Frontal cortex (tissue), 4 donors: Measurements from ENCODE around the gene SLC6A8. TPM values are rescaled to one million over a fixed set of nuclear protein-coding genes. Genes with fewer than 3 reads are reported as not detected.
"Not testable (repeated sequence)": the region's sequence is repeated elsewhere in the genome, so short reads cannot be mapped to it uniquely, and the experiment has no call there.

Experiments
- DNase-seq, 2 donors: peaks; one replicate each; pipeline ENCODE4 v3.0.0; 2012; ENCODE audit warnings: low spot score in 2 of 2
- FAIRE-seq: peaks from 2 replicates; lab custom pipeline; 2012; peaks lifted over from hg19 to GRCh38; lab: Jason Lieb, UNC
- small RNA-seq: library from RNA; depleted of rRNA; stranded (forward); fragments of <200 nt; gene quantifications from one replicate; pipeline ENCODE3, GENCODE V24; 2014
- total RNA-seq: library from RNA; depleted of rRNA; stranded (reverse); fragments of >200 nt; gene quantifications from one replicate; pipeline ENCODE4 v1.2.3, GENCODE V29; 2014
- donor health status: control.
- donor health status: control.
- donor health status: control.

Gene SLC6A8
- total RNA-seq, 1 donor from 2014 or later = 12.2 TPM

- no peak for DNase-seq
- FAIRE-seq = no peak
Observed at GRCh38 chrX:153740631-153741222, 53.0 kb downstream of the SLC6A8 start.

- no peak for DNase-seq
- no peak for FAIRE-seq
Observed at GRCh38 chrX:153741446-153741845, 53.7 kb downstream of the SLC6A8 start.

GRCh38 chrX:153742111-153742510 is 54.4 kb downstream of the SLC6A8 start:
- FAIRE-seq = not testable (repeated sequence)

GRCh38 chrX:153742796-153743467 is 55.2 kb downstream of the SLC6A8 start:
- not testable (repeated sequence) for FAIRE-seq, DNase-seq

More at GRCh38 chrX:153742111-153742510, 54.4 kb downstream of the SLC6A8 start:
- not testable (repeated sequence) for DNase-seq

GRCh38 chrX:153743468-153744209 is 55.9 kb downstream of the SLC6A8 start:
- FAIRE-seq, DNase-seq: not testable (repeated sequence)

GRCh38 chrX:153744210-153745066 is 56.7 kb downstream of the SLC6A8 start:
- FAIRE-seq = no peak
- no peak for DNase-seq

- not testable (repeated sequence) for DNase-seq, FAIRE-seq
Observed at GRCh38 chrX:153745067-153745433, 57.3 kb downstream of the SLC6A8 start.

Small RNA genes lying within 50 kb of the gene (small RNA-seq; reads per million reads assigned to genes)
- gene RN7SL687P = not detected

Other genes starting within 250 kb of the SLC6A8 start
- gene TREX2, start 241.9 kb upstream of the SLC6A8 start, total RNA-seq = 2.9 TPM
- 6.5 TPM for gene HAUS7, start 217.3 kb upstream of the SLC6A8 start, total RNA-seq
- 1.6 TPM for gene BGN, start 192.9 kb upstream of the SLC6A8 start, total RNA-seq
- 7.3 TPM for gene ATP2B3, start 170.3 kb upstream of the SLC6A8 start, total RNA-seq
- gene CCNQ, start 88.8 kb upstream of the SLC6A8 start, total RNA-seq = 21.2 TPM
- gene DUSP9, start 40.7 kb upstream of the SLC6A8 start, total RNA-seq = 2.9 TPM
- 18.3 TPM for gene PNCK, start 14.1 kb upstream of the SLC6A8 start, total RNA-seq
- 57.5 TPM for gene BCAP31, start 36.5 kb downstream of the SLC6A8 start, total RNA-seq
- 3.7 TPM for gene ABCD1, start 36.9 kb downstream of the SLC6A8 start, total RNA-seq
- 0.82 TPM for gene PLXNB3, start 76.3 kb downstream of the SLC6A8 start, total RNA-seq
- gene SRPK3, start 93.1 kb downstream of the SLC6A8 start, total RNA-seq = under 0.01 TPM
- gene IDH3G, start 106.4 kb downstream of the SLC6A8 start, total RNA-seq = 49.7 TPM
- gene SSR4, start 106.7 kb downstream of the SLC6A8 start, total RNA-seq = 84.4 TPM
- gene PDZD4, start 142.6 kb downstream of the SLC6A8 start, total RNA-seq = 165 TPM
- gene L1CAM, start 198.2 kb downstream of the SLC6A8 start, total RNA-seq = 101 TPM
- gene AVPR2, start 216.7 kb downstream of the SLC6A8 start, total RNA-seq = not detected
- 5.7 TPM for gene ARHGAP4, start 238.3 kb downstream of the SLC6A8 start, total RNA-seq
- 21.6 TPM for gene NAA10, start 247.1 kb downstream of the SLC6A8 start, total RNA-seq